ENCODE results near the gene NECAB3. TPM values are rescaled to one million over a fixed set of nuclear protein-coding genes. Genes with fewer than 3 reads are reported as not detected.

Gene NECAB3
- total and polyA plus RNA-seq, 2 of the 13 experiments (the other 11 are each of a cell fraction or from before 2014, with no cell fraction given) = 61.5 to 65.5 TPM

DNA sequence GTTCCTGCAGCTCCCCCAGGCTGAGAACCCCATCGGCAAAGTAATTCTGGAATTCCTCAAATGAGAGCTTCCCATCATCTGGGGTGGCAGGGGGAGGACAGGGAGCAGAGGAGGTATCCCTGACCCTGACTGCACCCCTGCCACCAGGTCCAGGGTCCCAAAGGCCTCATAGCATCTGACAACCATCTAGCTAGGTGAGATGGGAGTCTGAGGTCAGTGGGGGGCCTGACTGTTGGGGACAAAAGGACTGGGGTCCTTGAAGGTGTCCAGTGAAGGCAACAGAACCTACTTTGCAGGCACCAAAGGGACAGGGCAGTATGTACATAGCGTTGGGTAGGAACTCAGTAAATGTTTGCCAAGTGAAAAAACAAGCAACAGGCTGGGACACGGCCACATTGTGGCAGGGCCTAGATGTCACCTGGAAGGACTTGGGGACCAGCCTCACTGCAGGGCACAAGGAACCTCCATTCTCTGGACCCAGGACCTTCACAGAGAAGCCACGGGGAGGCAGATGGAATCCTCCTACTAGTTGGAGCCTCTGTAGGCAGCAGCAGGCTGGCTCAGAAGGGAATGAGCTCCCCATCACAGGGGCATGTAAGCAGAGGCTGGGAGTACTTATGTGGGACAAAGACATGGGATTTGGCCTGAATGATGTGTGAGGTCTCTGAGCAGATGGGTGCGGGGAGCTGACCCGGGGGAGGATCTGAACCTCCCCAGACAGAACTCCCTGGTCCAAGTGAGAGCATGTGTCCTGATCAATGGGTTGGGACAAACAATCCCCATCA, 3.3 kb downstream of the NECAB3 start (continued):
- TF ChIP-seq, protein P1, sequence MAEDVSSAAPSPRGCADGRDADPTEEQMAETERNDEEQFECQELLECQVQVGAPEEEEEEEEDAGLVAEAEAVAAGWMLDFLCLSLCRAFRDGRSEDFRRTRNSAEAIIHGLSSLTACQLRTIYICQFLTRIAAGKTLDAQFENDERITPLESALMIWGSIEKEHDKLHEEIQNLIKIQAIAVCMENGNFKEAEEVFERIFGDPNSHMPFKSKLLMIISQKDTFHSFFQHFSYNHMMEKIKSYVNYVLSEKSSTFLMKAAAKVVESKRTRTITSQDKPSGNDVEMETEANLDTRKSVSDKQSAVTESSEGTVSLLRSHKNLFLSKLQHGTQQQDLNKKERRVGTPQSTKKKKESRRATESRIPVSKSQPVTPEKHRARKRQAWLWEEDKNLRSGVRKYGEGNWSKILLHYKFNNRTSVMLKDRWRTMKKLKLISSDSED (CRISPR knock-in tag; IDR thresholded peaks at IDR 0.05) = no peak
- no peak for TF ChIP-seq ZSCAN21 (CRISPR knock-in tag; IDR thresholded peaks at IDR 0.05; ENCODE audit: borderline replicate concordance)
- no peak for TF ChIP-seq ZSCAN22 (CRISPR knock-in tag; IDR thresholded peaks at IDR 0.05)
- TF ChIP-seq KDM4B (CRISPR knock-in tag; IDR thresholded peaks at IDR 0.05) = no peak
- TF ChIP-seq ARID5B (CRISPR knock-in tag; IDR thresholded peaks at IDR 0.05) = 0 out of 2 replicates have a peak, but pooled peaks have one; percentile 25
- no peak for TF ChIP-seq SOX13 (IDR thresholded peaks at IDR 0.05)
- 0 out of 4 replicates have a peak, but pooled peaks of 1 of the 2 experiments have one; percentile 19 for TF ChIP-seq SOX13 (CRISPR knock-in tag; conservative IDR thresholded peaks at IDR 0.05 in 1 of 2, IDR thresholded peaks at IDR 0.05 in 1 of 2)
- peak; percentile 46; the same call in 1 of the 2 replicates for TF ChIP-seq THAP9 (CRISPR knock-in tag; IDR thresholded peaks at IDR 0.05; ENCODE audit: borderline replicate concordance)
- TF ChIP-seq ZNF576 (CRISPR knock-in tag; IDR thresholded peaks at IDR 0.05) = no peak; the same call in 1 of the 2 replicates
- TF ChIP-seq ZNF558 (CRISPR knock-in tag; IDR thresholded peaks at IDR 0.05; ENCODE audit: borderline replicate concordance) = no peak
- 0 out of 2 replicates have a peak, but pooled peaks have one; percentile 17 for TF ChIP-seq POLR2AphosphoS5 (IDR thresholded peaks at IDR 0.05; ENCODE audit: low read depth, low read length)
- 0 out of 2 replicates have a peak, but pooled peaks have one; percentile 34 for TF ChIP-seq MEIS2 (CRISPR knock-in tag; IDR thresholded peaks at IDR 0.05)
- 0 out of 2 replicates have a peak, but pooled peaks have one; percentile 60 for TF ChIP-seq NCOA5 (CRISPR knock-in tag; IDR thresholded peaks at IDR 0.05)
- no peak for TF ChIP-seq SP5 (CRISPR knock-in tag; IDR thresholded peaks at IDR 0.05; ENCODE audit: borderline replicate concordance, low read depth)
- TF ChIP-seq GFI1 (CRISPR knock-in tag; IDR thresholded peaks at IDR 0.05; ENCODE audit: borderline replicate concordance) = no peak
- TF ChIP-seq ZNF3 (CRISPR knock-in tag; IDR thresholded peaks at IDR 0.05) = peak; percentile 34; the same call in 1 of the 2 replicates
- TF ChIP-seq ZNF431 (CRISPR knock-in tag; IDR thresholded peaks at IDR 0.05; ENCODE audit: borderline replicate concordance, low read depth) = 0 out of 2 replicates have a peak, but pooled peaks have one; percentile 26
- TF ChIP-seq GABPB1 (CRISPR knock-in tag; IDR thresholded peaks at IDR 0.05) = 0 out of 2 replicates have a peak, but pooled peaks have one; percentile 16
- no peak for TF ChIP-seq FOXA1 (IDR thresholded peaks at IDR 0.05)
- TF ChIP-seq FOXA1 (CRISPR knock-in tag; IDR thresholded peaks at IDR 0.05) = peak; percentile 67; the same call in 1 of the 2 replicates
- TF ChIP-seq ZNF556 (CRISPR knock-in tag; IDR thresholded peaks at IDR 0.05; ENCODE audit: borderline replicate concordance) = no peak
